H9 (cell line): ENCODE results near the gene PAX8. TPM values are rescaled to one million over a fixed set of nuclear protein-coding genes. Genes with fewer than 3 reads are reported as not detected.

Experiments used
- DNase-seq: peaks from one replicate; pipeline ENCODE4 v3.0.0-alpha.2; 2017
- H2AFZ ChIP-seq: one replicate; pipeline ENCODE4 v1.6.1; 2013; ENCODE audit warnings: mild to moderate bottlenecking, low read length, control low read depth, moderate library complexity
- H2AK5ac ChIP-seq: 2 replicates; pipeline ENCODE4 v1.6.1; 2013; ENCODE audit warnings: low read length, control low read depth, mixed read lengths; ENCODE audit not compliant: insufficient read length
- H2BK120ac ChIP-seq: one replicate; pipeline ENCODE4 v1.6.1; 2013; ENCODE audit warnings: low read depth, mild to moderate bottlenecking, low read length, control low read depth, inconsistent platforms; ENCODE audit not compliant: poor library complexity, severe bottlenecking
- H2BK12ac ChIP-seq: 2 replicates; pipeline ENCODE4 v1.6.1; 2013; ENCODE audit warnings: low read length, control low read depth, mixed read lengths, low read depth; ENCODE audit not compliant: insufficient read length
- H2BK15ac ChIP-seq: 2 replicates; pipeline ENCODE4 v1.6.1; 2013; ENCODE audit warnings: low read depth, low read length, control low read depth
- H2BK20ac ChIP-seq: one replicate; pipeline ENCODE4 v1.6.1; 2013; ENCODE audit warnings: low read depth, mild to moderate bottlenecking, low read length, control low read depth, inconsistent platforms; ENCODE audit not compliant: poor library complexity, severe bottlenecking
- H2BK5ac ChIP-seq: 2 replicates; pipeline ENCODE4 v1.6.1; 2013; ENCODE audit warnings: low read length, control low read depth, mixed read lengths; ENCODE audit not compliant: insufficient read length
- H3K14ac ChIP-seq: 2 replicates; pipeline ENCODE4 v1.6.1; 2013; ENCODE audit warnings: low read length, control low read depth; ENCODE audit not compliant: insufficient read depth
- H3K18ac ChIP-seq: 2 replicates; pipeline ENCODE4 v1.6.1; 2013; ENCODE audit warnings: low read depth, mild to moderate bottlenecking, mixed read lengths, low read length, control low read depth; ENCODE audit not compliant: insufficient read length
- H3K23ac ChIP-seq: 2 replicates; pipeline ENCODE4 v1.6.1; 2013; ENCODE audit warnings: low read length, control low read depth, mixed read lengths, low read depth; ENCODE audit not compliant: insufficient read length
- H3K23me2 ChIP-seq: 2 replicates; pipeline ENCODE4 v1.6.1; 2013; ENCODE audit warnings: low read depth, mild to moderate bottlenecking, mixed read lengths, low read length, control low read depth; ENCODE audit not compliant: insufficient read length, poor library complexity, severe bottlenecking
- H3K27ac ChIP-seq: 2 replicates; pipeline ENCODE4 v1.5.1; 2013; ENCODE audit warnings: low read length, control low read depth, mixed read lengths, low read depth; ENCODE audit not compliant: insufficient read length
- H3K27me3 ChIP-seq: 2 replicates; pipeline ENCODE4 v1.6.1; 2013; ENCODE audit warnings: low read length, control low read depth, inconsistent platforms; ENCODE audit not compliant: insufficient read depth
- H3K4ac ChIP-seq: 2 replicates; pipeline ENCODE4 v1.6.1; 2013; ENCODE audit warnings: low read depth, mild to moderate bottlenecking, control low read depth, inconsistent platforms, low read length, moderate library complexity
- H3K4me1 ChIP-seq: 2 replicates; pipeline ENCODE4 v1.6.1; 2013; ENCODE audit warnings: low read length, control low read depth, inconsistent platforms; ENCODE audit not compliant: insufficient read depth
- H3K4me2 ChIP-seq: 2 replicates; pipeline ENCODE4 v1.6.1; 2013; ENCODE audit warnings: low read length, control low read depth, mixed read lengths; ENCODE audit not compliant: insufficient read length, insufficient read depth
- H3K56ac ChIP-seq: 2 replicates; pipeline ENCODE4 v1.6.1; 2013; ENCODE audit warnings: low read depth, mild to moderate bottlenecking, mixed read lengths, low read length, control low read depth; ENCODE audit not compliant: insufficient read length
- H3K79me1 ChIP-seq: 2 replicates; pipeline ENCODE4 v1.6.1; 2013; ENCODE audit warnings: low read depth, mild to moderate bottlenecking, moderate library complexity, low read length, control low read depth, inconsistent platforms; ENCODE audit not compliant: insufficient read depth, poor library complexity, severe bottlenecking
- H3K79me2 ChIP-seq: 2 replicates; pipeline ENCODE4 v1.6.1; 2013; ENCODE audit warnings: low read length, control low read depth, inconsistent platforms; ENCODE audit not compliant: insufficient read depth
- H3K9ac ChIP-seq: 2 replicates; pipeline ENCODE4 v1.6.1; 2013; ENCODE audit warnings: low read length, control low read depth, mixed read lengths; ENCODE audit not compliant: insufficient read length; ENCODE audit errors: extremely low read depth
- H3K9me3 ChIP-seq: one replicate; pipeline ENCODE4 v1.6.1; 2013; ENCODE audit warnings: low read depth, low read length, inconsistent platforms; ENCODE audit not compliant: control insufficient read depth
- H3T11ph ChIP-seq: one replicate; pipeline ENCODE4 v1.6.1; 2013; ENCODE audit warnings: mild to moderate bottlenecking, low read length, control low read depth, inconsistent platforms
- H4K20me1 ChIP-seq: one replicate; pipeline ENCODE4 v1.6.1; 2013; ENCODE audit not compliant: control insufficient read depth, insufficient read length, insufficient read depth
- H4K5ac ChIP-seq: 2 replicates; pipeline ENCODE4 v1.6.1; 2013; ENCODE audit warnings: low read depth, mild to moderate bottlenecking, mixed read lengths, low read length, control low read depth; ENCODE audit not compliant: insufficient read length
- H4K8ac ChIP-seq: replicated peaks from 2 replicates; pipeline ENCODE4 v1.6.1; 2013; ENCODE audit warnings: low read length, control low read depth, mixed read lengths, low read depth; ENCODE audit not compliant: insufficient read length
- H4K91ac ChIP-seq: 2 replicates; pipeline ENCODE4 v1.6.1; 2013; ENCODE audit warnings: low read depth, mild to moderate bottlenecking, moderate library complexity, mixed read lengths, low read length, control low read depth; ENCODE audit not compliant: insufficient read length
- H3K27ac Mint-ChIP-seq, 3 experiments: 2 replicates in 2 of 3; 3 replicates in 1 of 3; pipeline ENCODE4 v1.8.0; 2020 to 2021; ENCODE audit warnings: mixed read lengths in 3 of 3, mild to moderate bottlenecking in 1 of 3, moderate library complexity in 1 of 3
- H3K27me3 Mint-ChIP-seq: 2 replicates; pipeline ENCODE4 v1.8.0; 2021; ENCODE audit warnings: low read depth, mild to moderate bottlenecking, moderate library complexity, mixed read lengths
- H3K36me3 Mint-ChIP-seq, 3 experiments: 2 replicates in 2 of 3; 3 replicates in 1 of 3; pipeline ENCODE4 v1.8.0; 2020 to 2021; ENCODE audit warnings: low read depth in 3 of 3, mixed read lengths in 3 of 3; ENCODE audit not compliant: insufficient read depth in 1 of 3
- H3K4me1 Mint-ChIP-seq, 2 experiments: 2 replicates each; pipeline ENCODE4 v1.8.0; 2020; ENCODE audit warnings: mixed read lengths in 2 of 2
- H3K4me3 Mint-ChIP-seq, 2 experiments: 2 replicates in 1 of 2; 3 replicates in 1 of 2; pipeline ENCODE4 v1.8.0; 2020 to 2021; ENCODE audit warnings: mild to moderate bottlenecking in 2 of 2, mixed read lengths in 2 of 2, moderate library complexity in 1 of 2
- H3K9me3 Mint-ChIP-seq, 2 experiments: 2 replicates in 1 of 2; 3 replicates in 1 of 2; pipeline ENCODE4 v1.8.0; 2020; ENCODE audit warnings: mild to moderate bottlenecking in 2 of 2, mixed read lengths in 2 of 2, moderate library complexity in 1 of 2
- CTCF ChIP-seq: fragments of 200-600 bp; sonication (generic); conservative IDR thresholded peaks from 3 replicates; pipeline ENCODE4 v1.8.0; 2021; ENCODE audit warnings: antibody characterized with exemption, mild to moderate bottlenecking
- WGBS: extraction: QIAGEN DNeasy Blood & Tissue Kit; methylation state at CpG from one replicate; pipeline ENCODE4 v1.1.7; 2013; ENCODE audit warnings: missing lambda C conversion rate, low lambda C conversion rate, mixed read lengths; ENCODE audit not compliant: insufficient read length; ENCODE audit errors: extremely low coverage; 5-methylcytosine and 5-hydroxymethylcytosine counted together
- total RNA-seq: library from RNA; stranded (reverse); gene quantifications from 2 replicates; pipeline ENCODE4 v1.2.1, GENCODE V29; 2021

The PAX8 gene
- total RNA-seq, 1 experiment from 2014 or later = not detected

GRCh38 chr2:113273981-113274380, 4.7 kb downstream of the PAX8 start:
- Mint-ChIP-seq H3K36me3 (no peaks in the 10 kb centered on the region), H3K27me3 (peaks cover 99% of the 10 kb centered on the region), H3K4me3 (no peak overlapping the region; a peak in 1 of 5 replicates), H3K4me1 (peaks cover 10 to 39% of the 10 kb centered on the region in 2 experiments), H3K27ac (no peak overlapping the region), H3K9me3 (peaks cover 0 to 3% of the 10 kb centered on the region in 2 experiments; a peak in 1 of 5 replicates)
- H2BK20ac ChIP-seq = no peak overlapping the region
- no CpG with 5 or more reads among the region's 9 CpGs for whole genome bisulfite sequencing
- no peak overlapping the region for H2BK120ac ChIP-seq
- no peak for DNase-seq
- TF ChIP-seq CTCF = no peak
- H3K14ac ChIP-seq = no peak overlapping the region
- H2BK5ac ChIP-seq = no peak overlapping the region
- no peak overlapping the region for H3K23ac ChIP-seq
- peaks cover 20% of the 10 kb centered on the region for H3K23me2 ChIP-seq
- H3K79me1 ChIP-seq = no peaks in the 10 kb centered on the region
- peaks cover 71% of the 10 kb centered on the region for H3K27me3 ChIP-seq
- H4K20me1 ChIP-seq = no peaks in the 10 kb centered on the region
- H3T11ph ChIP-seq = no peak overlapping the region
- no peak overlapping the region for H4K8ac ChIP-seq
- no peak overlapping the region for H3K18ac ChIP-seq
- no peaks in the 10 kb centered on the region for H3K79me2 ChIP-seq
- H3K4ac ChIP-seq = no peak overlapping the region
- H2BK15ac ChIP-seq = no peak overlapping the region
- H3K4me2 ChIP-seq = no peak overlapping the region
- H3K9me3 ChIP-seq = no peaks in the 10 kb centered on the region
- H4K5ac ChIP-seq = no peak overlapping the region
- no peak overlapping the region for H2BK12ac ChIP-seq
- H3K27ac ChIP-seq = no peak overlapping the region
- no peak overlapping the region for H2AK5ac ChIP-seq
- no peak overlapping the region for H3K56ac ChIP-seq
- H4K91ac ChIP-seq = no peak overlapping the region
- peaks cover 4% of the 10 kb centered on the region; the same call in 1 of the 2 replicates for H3K4me1 ChIP-seq
- H3K9ac ChIP-seq = no peak overlapping the region
- no peak overlapping the region for H2AFZ ChIP-seq
